PC-9 (cell line): ENCODE measurements around the gene CROCC2.

Source experiments
- CTCF ChIP-seq: fragments of 200-600 bp; sonication (generic); conservative IDR thresholded peaks from 2 replicates; pipeline ENCODE4 v1.6.1; 2017; ENCODE audit warnings: mixed run types, antibody characterized with exemption, mild to moderate bottlenecking, moderate library complexity
- EZH2 ChIP-seq: fragments of 200-600 bp; sonication (generic); IDR thresholded peaks from 2 replicates; pipeline ENCODE4 v1.8.0; 2017; ENCODE audit warnings: antibody characterized with exemption, low read depth

- TF ChIP-seq CTCF (no peak), EZH2 (no peak)
Measured at GRCh38 chr2:240904216-240905175, 1.6 kb upstream of the CROCC2 start.
